Breast epithelium (tissue), 4 donors: ENCODE data around the gene FUCA2. TPM values are rescaled to one million over a fixed set of nuclear protein-coding genes. Genes with fewer than 3 reads are reported as not detected.

Experiments
- DNase-seq, 2 donors: peaks; one replicate each; pipeline ENCODE4 v3.0.0-alpha.2; 2019; ENCODE audit warnings: low spot score in 2 of 2
- H3K27ac ChIP-seq, 2 donors: fragments of 200-600 bp; sonication (generic) in 1 of 2; one replicate each; pipeline ENCODE4 v1.5.1; 2016 to 2019; ENCODE audit warnings: mild to moderate bottlenecking in 1 of 2
- H3K27me3 ChIP-seq, 2 donors: fragments of 200-600 bp; sonication (generic) in 1 of 2; one replicate each; pipeline versions ENCODE4 v1.5.1 to v1.6.0; 2017 to 2019; ENCODE audit warnings: control low read depth in 1 of 2, mild to moderate bottlenecking in 1 of 2
- H3K36me3 ChIP-seq: fragments of 200-600 bp; one replicate; pipeline ENCODE4 v1.5.1; 2019
- H3K4me1 ChIP-seq, 2 donors: fragments of 200-600 bp; sonication (generic); one replicate each; pipeline ENCODE4 v1.5.1; 2016 to 2019; ENCODE audit warnings: control low read depth in 1 of 2
- H3K4me3 ChIP-seq, 3 donors: fragments of 200-600 bp; sonication (generic); 1 replicate in 2 of 3; 2 replicates in 1 of 3; pipeline ENCODE4 v1.5.1; 2016 to 2019; ENCODE audit warnings: mild to moderate bottlenecking in 3 of 3, moderate library complexity in 2 of 3
- H3K9me3 ChIP-seq, 2 donors: fragments of 200-600 bp; sonication (generic) in 1 of 2; one replicate each; pipeline ENCODE4 v1.5.1; 2016 to 2019; ENCODE audit warnings: control low read depth in 1 of 2
- CTCF ChIP-seq, 3 donors: fragments of 450-650 bp; IDR thresholded peaks; one replicate each; pipeline ENCODE4 v1.5.1; 2016 to 2017; ENCODE audit warnings: antibody characterized with exemption in 3 of 3, mild to moderate bottlenecking in 3 of 3, moderate library complexity in 3 of 3
- POLR2A ChIP-seq: fragments of 450-650 bp; IDR thresholded peaks from one replicate; pipeline ENCODE4 v1.6.1; 2016; ENCODE audit warnings: antibody characterized with exemption, mild to moderate bottlenecking, moderate library complexity
- POLR2AphosphoS5 ChIP-seq, 3 donors: sonication (generic); formaldehyde crosslinking; IDR thresholded peaks; one replicate each; pipeline ENCODE4 v1.6.1; 2017; ENCODE audit warnings: antibody characterized with exemption in 3 of 3
- intact Hi-C: fragments of 100-400 bp; cut with DNase I; formaldehyde crosslinking; loops from one replicate; pipeline ENCODE4 v1.15.1; 2023; ENCODE audit warnings: low total_unique reads
- total RNA-seq, 3 donors: library from RNA; depleted of rRNA; stranded (reverse); fragments of >200 nt; gene quantifications; one replicate each; pipeline ENCODE4 v1.1.0, GENCODE V29; 2016

The FUCA2 gene
- total RNA-seq, 3 donors from 2014 or later = 21.3 to 48.2 (median 25.6) TPM

- Histone ChIP-seq H3K27ac (no peak overlapping the region), H3K4me1 (no peaks in the 10 kb centered on the region), H3K4me3 (no peak overlapping the region), H3K27me3 (no peaks in the 10 kb centered on the region), H3K36me3 (no peaks in the 10 kb centered on the region), H3K9me3 (no peaks in the 10 kb centered on the region)
- intact Hi-C loops = no loop called here
- no peak for DNase-seq
- TF ChIP-seq POLR2AphosphoS5 (IDR thresholded peaks at IDR 0.05) = no peak
- no peak for TF ChIP-seq POLR2A
These were observed 16.2 kb upstream of the FUCA2 start for GRCh38 chr6:143527677-143528076.

- Histone ChIP-seq H3K4me1 (no peaks in the 10 kb centered on the region), H3K27ac (no peak overlapping the region), H3K27me3 (no peaks in the 10 kb centered on the region), H3K4me3 (no peak overlapping the region), H3K9me3 (no peaks in the 10 kb centered on the region), H3K36me3 (no peaks in the 10 kb centered on the region)
- no peak for TF ChIP-seq POLR2AphosphoS5 (IDR thresholded peaks at IDR 0.05)
- no peak for TF ChIP-seq POLR2A
- TF ChIP-seq CTCF (IDR thresholded peaks at IDR 0.05) = no peak
- no peak for DNase-seq
- intact Hi-C loops = no loop called here
These were observed 13.8 kb upstream of the FUCA2 start for GRCh38 chr6:143525356-143525755.

- no peak for TF ChIP-seq POLR2AphosphoS5 (IDR thresholded peaks at IDR 0.05)
- no peak for TF ChIP-seq POLR2A
- no peak for TF ChIP-seq CTCF (IDR thresholded peaks at IDR 0.05)
- Histone ChIP-seq H3K27ac (no peak overlapping the region), H3K4me1 (no peaks in the 10 kb centered on the region), H3K4me3 (no peak overlapping the region), H3K27me3 (no peaks in the 10 kb centered on the region), H3K9me3 (no peaks in the 10 kb centered on the region), H3K36me3 (no peaks in the 10 kb centered on the region)
- intact Hi-C loops = no loop called here
- no peak for DNase-seq
These were observed 10.6 kb upstream of the FUCA2 start for GRCh38 chr6:143522039-143522600.

GRCh38 chr6:143517447-143517773 is 5.9 kb upstream of the FUCA2 start:
- Histone ChIP-seq H3K27me3 (no peaks in the 10 kb centered on the region), H3K27ac (no peak overlapping the region), H3K9me3 (no peaks in the 10 kb centered on the region), H3K36me3 (no peaks in the 10 kb centered on the region), H3K4me1 (no peaks in the 10 kb centered on the region), H3K4me3 (no peak overlapping the region)
- intact Hi-C loops = no loop called here
- no peak for DNase-seq
- TF ChIP-seq CTCF (IDR thresholded peaks at IDR 0.05) = no peak
- TF ChIP-seq POLR2AphosphoS5 (IDR thresholded peaks at IDR 0.05) = no peak
- TF ChIP-seq POLR2A = no peak

- H3K9me3 ChIP-seq = no peaks in the 10 kb centered on the region
- no peak overlapping the region for H3K27ac ChIP-seq
- H3K36me3 ChIP-seq = no peaks in the 10 kb centered on the region
- TF ChIP-seq POLR2A = no peak
- no peak for TF ChIP-seq POLR2AphosphoS5 (IDR thresholded peaks at IDR 0.05)
- intact Hi-C loops = no loop called here
- no peak for DNase-seq
- no peaks in the 10 kb centered on the region for H3K4me1 ChIP-seq
- no peaks in the 10 kb centered on the region for H3K27me3 ChIP-seq
- no peak overlapping the region for H3K4me3 ChIP-seq
These were observed 5.3 kb upstream of the FUCA2 start for GRCh38 chr6:143516690-143517446.

GRCh38 chr6:143515766-143516355 is 4.3 kb upstream of the FUCA2 start:
- intact Hi-C loops = no loop called here
- no peak overlapping the region for H3K27ac ChIP-seq
- no peaks in the 10 kb centered on the region for H3K4me1 ChIP-seq
- no peak for TF ChIP-seq POLR2A
- no peak for TF ChIP-seq CTCF (IDR thresholded peaks at IDR 0.05)
- no peak for TF ChIP-seq POLR2AphosphoS5 (IDR thresholded peaks at IDR 0.05)
- no peak for DNase-seq
- no peak overlapping the region for H3K4me3 ChIP-seq
- H3K27me3 ChIP-seq = no peaks in the 10 kb centered on the region
- H3K9me3 ChIP-seq = no peaks in the 10 kb centered on the region
- H3K36me3 ChIP-seq = no peaks in the 10 kb centered on the region
